ENCODE measurements around the gene BORCS6. TPM values are rescaled to one million over a fixed set of nuclear protein-coding genes. Genes with fewer than 3 reads are reported as not detected.

Gene BORCS6
- total RNA-seq, 4 donors from 2014 or later, result 8.8 to 16.5 (median 13.4) TPM

DNA sequence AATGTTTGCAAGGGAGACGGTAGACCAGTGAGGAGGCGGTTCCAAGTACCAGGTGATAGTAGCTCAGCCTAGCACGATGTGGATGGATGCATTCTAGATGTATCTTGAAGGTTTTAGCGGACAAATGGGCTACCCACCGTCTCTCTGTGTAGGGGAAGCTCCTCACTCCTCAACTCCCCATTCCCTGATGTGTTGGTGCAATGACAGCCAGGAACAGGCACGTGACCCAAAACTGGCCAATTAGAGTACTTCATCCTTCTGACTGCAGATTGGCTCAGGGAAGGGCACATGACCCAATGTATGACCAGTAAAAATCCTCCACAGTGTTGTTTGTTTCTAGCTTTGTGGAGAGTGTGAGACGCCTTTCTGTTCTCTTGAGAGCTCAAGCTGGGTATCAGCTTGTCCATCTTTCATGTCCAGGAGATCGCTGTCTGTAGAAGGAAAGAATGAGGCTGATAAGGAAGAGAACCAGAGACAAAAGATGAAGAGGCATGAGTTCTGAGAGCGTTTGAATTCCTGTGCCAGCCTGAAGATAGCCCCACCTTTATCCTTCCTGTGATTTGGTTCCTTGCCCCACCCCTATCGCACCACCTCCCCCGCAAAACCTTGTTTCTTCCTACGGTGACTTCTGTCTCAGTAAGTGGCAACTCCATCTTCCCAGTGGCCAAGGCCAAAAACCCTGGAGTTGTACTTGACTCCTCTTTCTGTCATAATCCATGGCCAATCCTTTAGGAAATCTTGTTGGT is 2.3 kb upstream of the BORCS6 start:
- Histone ChIP-seq H3K4me3 (peak overlapping the region; percentile 9 to 62 (median 40)), H3K9me3 (no peaks in the 10 kb centered on the region), H3K36me3 (no peaks in the 10 kb centered on the region), H3K27me3 (no peaks in the 10 kb centered on the region), H3K27ac (peak overlapping the region; percentile 78 to 93 (median 90)), H3K4me1 (peaks cover 13 to 54% (median 31%) of the 10 kb centered on the region in 3 donors)
- DNase-seq, result no peak
- intact Hi-C loops (cut with DNase I), result no loop called here
- TF ChIP-seq POLR2A (IDR thresholded peaks at IDR 0.05), result peak in 3 of 4 donors; percentile 29 to 81 (median 60)
- TF ChIP-seq, protein P1, sequence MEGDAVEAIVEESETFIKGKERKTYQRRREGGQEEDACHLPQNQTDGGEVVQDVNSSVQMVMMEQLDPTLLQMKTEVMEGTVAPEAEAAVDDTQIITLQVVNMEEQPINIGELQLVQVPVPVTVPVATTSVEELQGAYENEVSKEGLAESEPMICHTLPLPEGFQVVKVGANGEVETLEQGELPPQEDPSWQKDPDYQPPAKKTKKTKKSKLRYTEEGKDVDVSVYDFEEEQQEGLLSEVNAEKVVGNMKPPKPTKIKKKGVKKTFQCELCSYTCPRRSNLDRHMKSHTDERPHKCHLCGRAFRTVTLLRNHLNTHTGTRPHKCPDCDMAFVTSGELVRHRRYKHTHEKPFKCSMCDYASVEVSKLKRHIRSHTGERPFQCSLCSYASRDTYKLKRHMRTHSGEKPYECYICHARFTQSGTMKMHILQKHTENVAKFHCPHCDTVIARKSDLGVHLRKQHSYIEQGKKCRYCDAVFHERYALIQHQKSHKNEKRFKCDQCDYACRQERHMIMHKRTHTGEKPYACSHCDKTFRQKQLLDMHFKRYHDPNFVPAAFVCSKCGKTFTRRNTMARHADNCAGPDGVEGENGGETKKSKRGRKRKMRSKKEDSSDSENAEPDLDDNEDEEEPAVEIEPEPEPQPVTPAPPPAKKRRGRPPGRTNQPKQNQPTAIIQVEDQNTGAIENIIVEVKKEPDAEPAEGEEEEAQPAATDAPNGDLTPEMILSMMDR (IDR thresholded peaks at IDR 0.05), result no peak
- WGBS, 2 donors, result 5 to 8% methylated on average over 12 of the region's 12 CpGs

DNA sequence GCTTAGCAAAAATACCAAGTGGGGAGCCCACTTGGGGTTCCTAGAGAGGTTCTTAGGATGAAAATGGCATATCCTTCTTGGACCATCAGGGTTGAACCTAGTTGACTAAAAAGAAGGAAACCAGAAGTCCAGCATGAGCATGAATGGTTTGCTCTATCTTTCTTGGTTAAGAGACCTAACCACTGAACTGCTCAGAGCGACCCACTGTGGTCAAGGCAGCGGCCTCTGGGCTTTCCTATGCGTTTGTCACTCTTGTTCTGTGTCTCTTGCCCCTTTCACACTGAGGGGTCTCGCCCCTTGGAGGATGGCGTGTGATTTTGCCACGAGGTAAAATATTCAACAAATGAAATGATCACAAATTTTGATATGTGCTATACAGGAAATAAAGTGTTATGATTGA is 526 bp upstream of the BORCS6 start:
- H3K27me3 ChIP-seq, result no peaks in the 10 kb centered on the region
- TF ChIP-seq, protein P1 (IDR thresholded peaks at IDR 0.05), result no peak
- TF ChIP-seq POLR2A (IDR thresholded peaks at IDR 0.05), result no peak
- peaks cover 13 to 72% (median 31%) of the 10 kb centered on the region in 3 donors for H3K4me1 ChIP-seq
- intact Hi-C loops (cut with DNase I), result no loop called here
- WGBS, 2 donors, result 33 to 42% methylated on average over 6 of the region's 6 CpGs
- DNase-seq, result no peak
- no peaks in the 10 kb centered on the region for H3K36me3 ChIP-seq
- no peaks in the 10 kb centered on the region for H3K9me3 ChIP-seq
- H3K4me3 ChIP-seq, result peak overlapping the region in 3 of 4 donors; percentile 85 to 97 (median 86)
- H3K27ac ChIP-seq, result peak overlapping the region; percentile 96 to 99 (median 98)

DNA sequence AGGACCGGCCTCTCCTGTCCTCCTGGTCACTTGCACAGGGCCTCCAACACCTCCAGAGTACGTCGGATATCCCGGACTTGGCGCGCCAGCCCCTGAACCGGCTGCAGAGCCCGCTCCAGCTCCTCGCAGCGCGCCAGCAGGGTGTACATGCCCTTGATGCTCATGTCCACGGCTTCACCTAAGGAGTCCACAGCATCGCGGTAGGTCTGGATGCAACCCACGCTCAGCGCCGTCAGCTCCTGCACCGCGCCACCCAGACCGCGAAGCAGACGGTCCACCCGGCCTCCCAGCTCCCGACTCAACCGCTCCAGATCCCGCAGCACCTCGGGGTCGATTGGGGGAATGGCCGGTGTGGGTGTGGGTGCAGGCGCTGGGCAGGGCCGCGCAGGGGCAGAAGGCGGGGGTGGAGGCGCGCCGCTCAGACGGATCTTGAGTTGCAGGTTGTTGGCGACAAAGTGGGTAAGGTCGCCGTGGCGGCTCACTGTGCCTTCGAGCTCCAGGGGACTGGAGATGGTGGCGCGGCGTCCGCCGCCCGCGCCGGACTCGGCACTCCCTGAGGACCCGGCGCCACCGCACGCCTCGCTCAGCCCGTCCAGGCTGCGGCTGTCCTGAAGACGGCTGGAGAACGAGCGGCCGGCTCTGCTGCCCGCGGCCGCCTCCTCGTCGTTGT is 804 bp downstream of the BORCS6 start:
- WGBS, 2 donors, result 0 to 20% methylated on average over 1 to 28 of the region's 67 CpGs
- Histone ChIP-seq H3K9me3 (no peaks in the 10 kb centered on the region), H3K4me1 (peaks cover 13 to 73% (median 31%) of the 10 kb centered on the region in 3 donors), H3K36me3 (no peaks in the 10 kb centered on the region), H3K27ac (peak overlapping the region; percentile 96 to 99 (median 98)), H3K27me3 (no peaks in the 10 kb centered on the region), H3K4me3 (peak overlapping the region; percentile 75 to 97 (median 86))
- no peak for DNase-seq
- TF ChIP-seq POLR2A (IDR thresholded peaks at IDR 0.05), result no peak
- TF ChIP-seq, protein P1 (IDR thresholded peaks at IDR 0.05), result no peak
- intact Hi-C loops (cut with DNase I), result no loop called here

DNA sequence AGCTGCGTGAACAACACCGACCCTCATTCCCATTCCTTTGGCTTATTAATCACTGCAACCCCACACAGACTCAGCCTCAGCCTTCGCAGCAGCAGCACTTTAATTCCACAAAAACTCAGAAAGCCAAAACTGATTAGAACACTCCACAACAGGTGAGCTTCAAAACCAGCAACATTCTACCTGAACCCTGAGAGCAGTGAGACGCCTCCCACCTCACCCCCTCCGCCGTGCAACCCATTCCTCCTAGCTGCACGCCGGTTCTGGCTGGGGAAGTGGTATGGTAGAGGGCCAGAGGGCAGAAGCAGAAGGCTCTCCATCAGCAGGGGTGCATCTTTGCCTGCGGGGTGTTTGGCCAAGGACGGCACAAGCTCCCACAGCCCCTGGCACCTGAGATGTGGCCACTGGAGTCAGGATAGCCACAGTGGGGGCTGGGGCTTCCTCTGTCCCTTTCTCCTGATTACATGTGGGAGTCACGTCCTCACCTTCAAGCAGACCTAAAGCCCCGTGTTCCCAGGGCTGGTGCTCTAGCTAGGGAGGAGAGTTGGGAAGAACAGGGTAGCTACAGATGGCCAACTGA is 1.6 kb downstream of the BORCS6 start:
- H3K27ac ChIP-seq, result peak overlapping the region; percentile 96 to 99 (median 98)
- no peaks in the 10 kb centered on the region for H3K27me3 ChIP-seq
- no peak for TF ChIP-seq POLR2A (IDR thresholded peaks at IDR 0.05)
- TF ChIP-seq, protein P1 (IDR thresholded peaks at IDR 0.05), result no peak
- no peaks in the 10 kb centered on the region for H3K9me3 ChIP-seq
- peaks cover 13 to 73% (median 31%) of the 10 kb centered on the region in 3 donors for H3K4me1 ChIP-seq
- peak overlapping the region; percentile 75 to 97 (median 86) for H3K4me3 ChIP-seq
- no peaks in the 10 kb centered on the region for H3K36me3 ChIP-seq
- intact Hi-C loops (cut with DNase I), result no loop called here
- DNase-seq, result no peak
- 17 to 33% methylated on average over 6 to 8 of the region's 12 CpGs for WGBS, 2 donors

Measured in esophagus squamous epithelium (tissue), 5 donors.